Right lobe of liver (tissue), 6 donors: ENCODE measurements around the gene DEXI. TPM values are rescaled to one million over a fixed set of nuclear protein-coding genes. Genes with fewer than 3 reads are reported as not detected.
"Not testable (repeated sequence)": the region's sequence is repeated elsewhere in the genome, so short reads cannot be mapped to it uniquely, and the experiment has no call there.

Source experiments
- ATAC-seq, 4 donors: fragments of 200-7000 bp; cut with Tn5 transposase; one replicate each; pipeline ENCODE4 v1.9.1; 2020; ENCODE audit warnings: mild to moderate bottlenecking in 4 of 4, moderate library complexity in 4 of 4
- DNase-seq, 3 donors: peaks; one replicate each; pipeline ENCODE4 v3.0.0-alpha.2; 2020
- H3K27ac ChIP-seq, 3 donors: fragments of 200-600 bp; one replicate each; pipeline ENCODE4 v1.8.0; 2022
- H3K27me3 ChIP-seq, 2 donors: fragments of 200-600 bp; one replicate each; pipeline ENCODE4 v1.8.0; 2022
- H3K36me3 ChIP-seq, 4 donors: fragments of 200-600 bp; sonication (generic) in 1 of 4; one replicate each; pipeline versions ENCODE4 v1.5.1 to v1.8.0; 2017 to 2022; ENCODE audit warnings: control low read depth in 1 of 4
- H3K4me1 ChIP-seq, 4 donors: fragments of 200-600 bp; sonication (generic) in 1 of 4; one replicate each; pipeline versions ENCODE4 v1.5.1 to v1.8.0; 2017 to 2022; ENCODE audit warnings: control low read depth in 1 of 4
- H3K4me3 ChIP-seq, 3 donors: fragments of 200-600 bp; one replicate each; pipeline ENCODE4 v1.8.0; 2022
- H3K9me3 ChIP-seq, 4 donors: fragments of 200-600 bp; sonication (generic) in 1 of 4; one replicate each; pipeline versions ENCODE4 v1.5.1 to v1.8.0; 2017 to 2022; ENCODE audit warnings: control low read depth in 1 of 4
- POLR2A ChIP-seq: fragments of 450-650 bp; IDR thresholded peaks from one replicate; pipeline ENCODE4 v1.6.1; 2017; ENCODE audit warnings: antibody characterized with exemption, mild to moderate bottlenecking
- WGBS: methylation state at CpG from one replicate; pipeline ENCODE4 v1.1.6; 2018; ENCODE audit warnings: low coverage, low lambda C conversion rate; ENCODE audit not compliant: insufficient coverage; ENCODE audit errors: missing lambda C conversion rate; 5-methylcytosine and 5-hydroxymethylcytosine counted together
- intact Hi-C, 2 donors: fragments of 100-400 bp; cut with DNase I; formaldehyde crosslinking; loops; one replicate each; pipeline versions ENCODE4 v1.11.2 to v1.14.1; 2022
- total RNA-seq, 6 experiments: library from RNA; depleted of rRNA in 2 of 6; stranded (reverse); fragments of >200 nt in 2 of 6; fragmentation: NEBNext Ultra II Directional in 3 of 6; extraction: Animal tissue kit (Norgen Biotek cat#: 25700) in 3 of 6; gene quantifications; one replicate each; pipeline versions ENCODE4 v1.1.0 to v1.2.4, GENCODE V29; 2016 to 2023
- TF ChIP-seq, protein P1 (sequence below), 4 donors: fragments of 200-600 bp in 3 of 4; fragments of 450-650 bp in 1 of 4; IDR thresholded peaks; one replicate each; pipeline versions ENCODE4 v1.5.1 to v1.8.0; 2016 to 2022; ENCODE audit warnings: antibody characterized with exemption in 4 of 4, mild to moderate bottlenecking in 2 of 4
- donor health status: DM: no; HTN: yes; CAD: no.
- donor health status: DM: no; HTN: no; CAD: no.
- donor health status: DM: no; HTN: no; CAD: no.
- donor health status: DM: no; HTN: yes; CAD: no.
- donor health status: DM: no; HTN: yes; CAD: no.

The DEXI gene
- total RNA-seq, 6 experiments from 2014 or later = 35.8 to 93.8 (median 54.1) TPM

DNA sequence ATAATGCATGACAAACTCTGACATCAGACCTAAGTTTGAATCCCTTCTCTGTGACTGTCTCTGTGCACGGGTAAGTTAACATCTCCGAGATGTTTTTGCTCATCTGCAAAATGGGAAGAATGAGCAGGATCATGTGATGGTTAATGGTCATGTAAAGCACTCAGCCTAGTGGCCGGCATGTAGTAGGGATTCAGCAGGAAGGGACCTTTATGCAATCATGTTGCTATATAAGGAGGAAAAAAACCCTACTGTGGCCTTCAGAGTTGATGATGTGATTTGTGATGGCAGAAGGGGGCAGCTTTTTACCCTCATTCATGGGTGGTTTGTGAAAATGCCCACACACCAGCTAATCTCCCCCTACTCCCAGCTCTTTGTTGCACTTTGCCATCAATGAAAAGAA, 26.2 kb upstream of the DEXI start:
- TF ChIP-seq, protein P1, sequence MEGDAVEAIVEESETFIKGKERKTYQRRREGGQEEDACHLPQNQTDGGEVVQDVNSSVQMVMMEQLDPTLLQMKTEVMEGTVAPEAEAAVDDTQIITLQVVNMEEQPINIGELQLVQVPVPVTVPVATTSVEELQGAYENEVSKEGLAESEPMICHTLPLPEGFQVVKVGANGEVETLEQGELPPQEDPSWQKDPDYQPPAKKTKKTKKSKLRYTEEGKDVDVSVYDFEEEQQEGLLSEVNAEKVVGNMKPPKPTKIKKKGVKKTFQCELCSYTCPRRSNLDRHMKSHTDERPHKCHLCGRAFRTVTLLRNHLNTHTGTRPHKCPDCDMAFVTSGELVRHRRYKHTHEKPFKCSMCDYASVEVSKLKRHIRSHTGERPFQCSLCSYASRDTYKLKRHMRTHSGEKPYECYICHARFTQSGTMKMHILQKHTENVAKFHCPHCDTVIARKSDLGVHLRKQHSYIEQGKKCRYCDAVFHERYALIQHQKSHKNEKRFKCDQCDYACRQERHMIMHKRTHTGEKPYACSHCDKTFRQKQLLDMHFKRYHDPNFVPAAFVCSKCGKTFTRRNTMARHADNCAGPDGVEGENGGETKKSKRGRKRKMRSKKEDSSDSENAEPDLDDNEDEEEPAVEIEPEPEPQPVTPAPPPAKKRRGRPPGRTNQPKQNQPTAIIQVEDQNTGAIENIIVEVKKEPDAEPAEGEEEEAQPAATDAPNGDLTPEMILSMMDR (IDR thresholded peaks at IDR 0.05) = no peak
- no peak for TF ChIP-seq POLR2A
- whole genome bisulfite sequencing = 77% methylated on average over 3 of the region's 3 CpGs
- no peak overlapping the region for H3K4me3 ChIP-seq
- H3K27me3 ChIP-seq = no peaks in the 10 kb centered on the region
- H3K27ac ChIP-seq = no peak overlapping the region
- peaks cover 0 to 14% (median 5%) of the 10 kb centered on the region in 4 donors for H3K36me3 ChIP-seq
- no peak for ATAC-seq
- no peaks in the 10 kb centered on the region for H3K9me3 ChIP-seq
- intact Hi-C loops = no loop called here
- no peak for DNase-seq
- peaks cover 0 to 18% (median 0%) of the 10 kb centered on the region in 4 donors for H3K4me1 ChIP-seq

DNA sequence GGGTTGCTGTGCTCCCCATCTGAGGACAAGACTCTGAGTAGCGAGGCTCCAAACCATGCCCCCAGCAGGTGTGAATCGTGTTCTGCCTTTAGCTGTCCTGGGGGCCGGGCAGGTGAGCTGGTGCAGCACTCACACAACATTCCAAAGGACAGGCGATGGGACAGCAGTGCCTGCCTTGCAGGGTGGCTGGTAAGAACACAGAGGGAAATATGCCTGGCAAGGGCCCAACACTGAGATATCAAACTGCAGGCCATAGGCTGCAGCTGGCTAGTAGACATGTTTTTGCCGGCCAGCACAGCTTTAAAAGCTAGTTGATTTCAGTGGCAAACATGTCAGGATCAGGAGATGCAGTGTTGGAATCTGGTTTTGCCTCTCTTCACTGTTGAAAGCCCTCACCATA, 25.7 kb upstream of the DEXI start:
- no peak for TF ChIP-seq POLR2A
- TF ChIP-seq, protein P1 (IDR thresholded peaks at IDR 0.05) = no peak
- no peaks in the 10 kb centered on the region for H3K9me3 ChIP-seq
- H3K27ac ChIP-seq = no peak overlapping the region
- no CpG with 5 or more reads among the region's 5 CpGs for WGBS
- intact Hi-C loops = no loop called here
- H3K36me3 ChIP-seq = peaks cover 0 to 14% (median 5%) of the 10 kb centered on the region in 4 donors
- peaks cover 0 to 18% (median 0%) of the 10 kb centered on the region in 4 donors for H3K4me1 ChIP-seq
- no peaks in the 10 kb centered on the region for H3K27me3 ChIP-seq
- DNase-seq (no peak), ATAC-seq (no peak)
- no peak overlapping the region for H3K4me3 ChIP-seq

DNA sequence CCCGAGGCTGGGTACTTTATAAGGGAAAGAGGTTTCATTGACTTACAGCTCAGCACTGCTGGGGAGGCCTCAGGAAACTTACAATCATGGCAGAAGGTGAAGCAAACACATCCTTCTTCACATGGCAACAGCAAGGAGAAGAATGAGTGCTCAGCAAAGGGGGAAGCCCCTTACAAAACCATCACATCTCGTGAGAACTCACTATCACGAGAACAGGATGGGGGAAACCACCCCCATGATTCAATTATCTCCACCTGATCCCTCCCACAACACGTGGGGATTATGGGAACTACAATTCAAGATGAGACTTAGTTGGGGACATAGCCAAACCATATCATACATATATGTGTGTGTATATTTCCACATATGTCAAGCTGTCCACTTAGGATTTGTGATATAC, 24.3 kb upstream of the DEXI start:
- H3K27me3 ChIP-seq, intact Hi-C loops, DNase-seq, H3K4me3 ChIP-seq, H3K9me3 ChIP-seq, H3K27ac ChIP-seq, ATAC-seq: not testable (repeated sequence)
- 40% methylated on average over 2 of the region's 4 CpGs for WGBS
- Histone ChIP-seq H3K36me3 (peaks cover 0 to 14% (median 5%) of the 10 kb centered on the region in 4 donors), H3K4me1 (peaks cover 0 to 18% (median 0%) of the 10 kb centered on the region in 4 donors)

DNA sequence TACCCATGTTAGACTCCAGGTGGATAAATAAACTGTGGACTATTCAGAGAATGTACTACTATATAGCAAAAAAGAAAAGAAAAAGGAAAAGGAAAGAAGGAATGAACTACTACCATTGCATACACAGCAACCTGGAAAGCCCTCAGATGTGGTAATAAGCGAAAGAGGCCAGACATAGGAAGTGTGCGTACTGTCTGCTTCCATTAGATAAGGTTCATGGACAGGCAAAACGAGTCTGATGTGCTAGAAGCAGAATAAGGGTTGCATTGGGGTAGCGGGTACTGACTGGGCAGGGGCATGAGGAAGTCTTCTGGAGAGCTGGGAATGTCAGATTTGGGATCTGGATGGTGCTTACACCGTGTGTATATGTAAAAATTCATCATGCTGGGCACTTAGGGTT, 23.9 kb upstream of the DEXI start:
- intact Hi-C loops = no loop called here
- H3K4me3 ChIP-seq = no peak overlapping the region
- DNase-seq = no peak
- no peaks in the 10 kb centered on the region for H3K9me3 ChIP-seq
- ATAC-seq = no peak
- H3K27me3 ChIP-seq = no peaks in the 10 kb centered on the region
- WGBS = 68% methylated on average over 5 of the region's 5 CpGs
- peaks cover 0 to 12% (median 4%) of the 10 kb centered on the region in 4 donors for H3K36me3 ChIP-seq
- TF ChIP-seq, protein P1 (IDR thresholded peaks at IDR 0.05) = no peak
- no peak for TF ChIP-seq POLR2A
- H3K27ac ChIP-seq = no peak overlapping the region
- H3K4me1 ChIP-seq = peaks cover 0 to 18% (median 0%) of the 10 kb centered on the region in 4 donors

DNA sequence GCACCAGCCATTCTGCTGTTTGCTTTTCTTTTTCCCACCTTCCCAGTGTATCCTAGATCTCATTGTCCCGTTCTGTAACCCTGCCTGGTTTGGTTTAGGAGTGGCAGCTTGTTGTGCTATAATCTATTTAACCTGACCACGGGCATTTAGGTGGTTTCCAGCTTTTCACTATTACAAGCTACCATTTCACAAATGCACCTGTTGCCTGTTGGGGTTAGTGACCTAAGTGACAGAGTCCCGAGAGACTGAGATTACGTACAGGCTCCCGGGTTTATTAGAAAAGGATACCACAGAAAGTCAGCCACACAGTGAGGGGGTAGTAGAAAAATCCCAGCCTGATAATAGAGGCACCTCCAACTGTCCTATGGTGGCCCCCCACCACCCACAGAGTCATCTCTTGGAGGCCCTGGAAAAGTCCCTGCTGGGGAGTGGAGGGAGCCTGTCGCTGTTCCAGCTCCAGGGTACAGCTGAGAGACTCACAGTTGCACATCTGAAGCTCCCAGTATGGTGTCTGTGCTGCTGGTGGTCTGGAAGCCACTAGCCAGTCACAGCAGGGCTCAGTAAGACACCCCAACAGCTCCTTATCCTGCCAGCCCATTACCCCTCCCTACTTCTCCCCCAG, 23.3 kb upstream of the DEXI start:
- Histone ChIP-seq H3K27me3 (no peaks in the 10 kb centered on the region), H3K27ac (no peak overlapping the region), H3K4me3 (no peak overlapping the region), H3K36me3 (peaks cover 0 to 10% (median 3%) of the 10 kb centered on the region in 4 donors), H3K9me3 (no peaks in the 10 kb centered on the region), H3K4me1 (peaks cover 0 to 18% (median 0%) of the 10 kb centered on the region in 4 donors)
- no peak for DNase-seq
- no peak for TF ChIP-seq POLR2A
- TF ChIP-seq, protein P1 (IDR thresholded peaks at IDR 0.05) = no peak
- WGBS = 23% methylated on average over 6 of the region's 6 CpGs
- intact Hi-C loops = no loop called here
- ATAC-seq = peak in 3 of 4 donors; percentile 32 to 74 (median 38)
